Ramos (cell line): ENCODE data around the gene PRKG1.

Experiments used
- in situ Hi-C: fragments of 300-500 bp; cut with MboI; formaldehyde crosslinking; loops from one replicate; pipeline ENCODE4 v1.14.3; 2022; ENCODE audit warnings: low sequenced_read_pairs; ENCODE audit not compliant: unreplicated experiment

Gene PRKG1

DNA sequence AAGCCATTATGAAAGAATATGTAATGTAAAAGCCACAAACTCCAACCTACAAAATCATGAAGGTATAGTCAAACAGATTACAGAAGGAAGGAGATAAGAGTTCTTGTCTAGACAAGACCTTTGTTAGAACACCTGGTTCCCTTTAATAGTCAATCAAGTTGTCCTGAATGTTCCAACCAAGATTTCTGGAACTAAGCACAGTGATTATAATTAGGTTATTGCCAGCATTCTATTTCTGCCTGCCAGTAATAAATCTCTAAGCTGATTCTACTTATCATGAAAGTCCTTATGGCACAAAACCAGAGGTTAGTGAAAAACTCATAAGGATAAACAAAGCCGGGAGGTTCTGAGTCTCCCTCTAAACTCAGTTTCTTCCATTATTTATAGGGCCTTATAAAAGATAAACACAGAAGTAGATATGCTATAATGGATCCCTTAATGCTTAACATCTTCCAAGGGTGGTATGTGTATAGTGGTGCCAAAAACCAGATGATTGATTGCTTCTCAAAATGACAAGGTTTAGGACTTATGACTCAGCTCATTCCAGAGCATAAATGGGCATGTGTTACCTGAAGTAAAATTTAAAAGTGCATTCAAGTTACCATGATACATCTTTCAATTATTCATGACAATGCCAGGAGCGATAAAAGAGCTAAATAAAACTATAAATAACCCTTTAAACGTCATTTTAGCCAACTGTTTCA lies 387.9 kb downstream of the PRKG1 start:
- in situ Hi-C loops: no loop called here

- in situ Hi-C loops: no loop called here
These were observed 394.1 kb downstream of the PRKG1 start for GRCh38 chr10:51468424-51468823.

DNA sequence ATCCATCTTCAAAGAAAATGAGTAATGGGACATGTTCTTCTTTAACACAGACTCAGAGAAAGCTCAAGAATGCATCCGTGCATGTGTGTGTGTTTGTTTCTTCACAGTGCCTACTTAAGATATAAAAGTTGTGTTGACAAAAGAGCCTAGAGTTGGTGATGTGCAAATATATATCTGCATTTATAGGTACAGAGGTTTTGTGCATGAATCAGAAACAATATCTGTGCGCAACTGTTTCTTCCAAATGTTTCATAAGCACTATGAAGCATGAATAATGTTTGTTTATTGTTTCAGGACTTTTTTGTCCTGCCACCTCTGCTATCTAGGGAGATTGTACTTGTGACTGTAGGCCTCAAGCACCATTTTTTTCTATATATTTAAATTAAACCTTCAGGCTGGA lies 395.4 kb downstream of the PRKG1 start:
- in situ Hi-C loops: no loop called here

GRCh38 chr10:51471271-51471670 lies 397.0 kb downstream of the PRKG1 start:
- in situ Hi-C loops: no loop called here

GRCh38 chr10:51472154-51472553 lies 397.9 kb downstream of the PRKG1 start:
- in situ Hi-C loops: no loop called here

GRCh38 chr10:51479711-51480110 lies 405.4 kb downstream of the PRKG1 start:
- in situ Hi-C loops: no loop called here

GRCh38 chr10:51485668-51486067 lies 411.4 kb downstream of the PRKG1 start:
- in situ Hi-C loops: no loop called here

GRCh38 chr10:51487576-51487975 lies 413.3 kb downstream of the PRKG1 start:
- in situ Hi-C loops: no loop called here

DNA sequence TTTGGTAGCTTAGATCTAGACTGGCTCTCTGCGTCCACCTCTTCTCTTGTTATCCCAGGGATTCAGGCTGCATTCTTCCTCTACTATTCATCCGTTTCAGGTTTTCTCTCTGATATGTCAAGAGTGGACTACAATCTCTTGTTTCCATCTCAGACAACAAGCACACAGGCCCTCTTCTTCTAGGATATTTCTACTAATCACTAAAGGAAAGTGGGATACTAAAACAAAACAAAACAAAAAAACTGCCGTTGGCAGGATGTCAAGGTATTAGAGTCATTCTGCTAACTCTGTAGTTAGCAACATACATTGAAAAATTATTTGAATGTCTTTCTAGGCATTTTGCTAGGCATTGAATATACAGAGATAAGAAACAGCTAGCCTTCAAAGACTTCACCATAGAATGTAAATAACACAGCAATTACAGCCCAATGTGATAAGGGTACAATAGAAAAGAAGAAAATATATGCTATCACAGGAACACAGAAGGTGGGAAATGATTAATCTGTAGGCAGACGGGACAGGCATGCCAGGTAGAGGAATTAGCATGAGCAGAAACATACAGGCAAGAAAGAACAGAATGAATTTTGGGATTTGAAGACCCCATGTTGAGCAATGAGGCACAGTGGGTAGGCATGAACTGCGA lies 414.6 kb downstream of the PRKG1 start:
- in situ Hi-C loops: no loop called here

DNA sequence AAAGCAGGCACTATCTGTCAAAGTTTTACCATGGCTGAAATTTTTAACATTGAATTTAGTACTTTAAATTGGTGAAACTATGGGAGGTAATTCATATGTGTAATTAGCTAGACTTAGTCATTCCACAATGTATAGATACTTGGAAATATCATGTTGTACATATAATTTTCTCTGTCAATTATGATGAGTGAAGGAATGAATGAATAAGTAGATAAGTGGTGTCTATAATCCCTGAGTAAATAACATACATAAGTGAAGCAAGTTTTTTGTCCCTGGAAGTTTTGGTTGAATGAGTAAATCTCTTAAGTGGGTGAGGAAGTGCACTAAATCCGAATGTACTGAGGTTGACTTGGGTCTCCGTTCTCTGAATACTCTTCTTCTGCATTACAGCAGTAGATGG lies 424.1 kb downstream of the PRKG1 start:
- in situ Hi-C loops: no loop called here

- in situ Hi-C loops: no loop called here
These were observed 427.1 kb downstream of the PRKG1 start for GRCh38 chr10:51501396-51501795.

GRCh38 chr10:51502124-51502523 lies 427.8 kb downstream of the PRKG1 start:
- in situ Hi-C loops: no loop called here

- in situ Hi-C loops: no loop called here
These were observed 429.1 kb downstream of the PRKG1 start for GRCh38 chr10:51503378-51503777.

DNA sequence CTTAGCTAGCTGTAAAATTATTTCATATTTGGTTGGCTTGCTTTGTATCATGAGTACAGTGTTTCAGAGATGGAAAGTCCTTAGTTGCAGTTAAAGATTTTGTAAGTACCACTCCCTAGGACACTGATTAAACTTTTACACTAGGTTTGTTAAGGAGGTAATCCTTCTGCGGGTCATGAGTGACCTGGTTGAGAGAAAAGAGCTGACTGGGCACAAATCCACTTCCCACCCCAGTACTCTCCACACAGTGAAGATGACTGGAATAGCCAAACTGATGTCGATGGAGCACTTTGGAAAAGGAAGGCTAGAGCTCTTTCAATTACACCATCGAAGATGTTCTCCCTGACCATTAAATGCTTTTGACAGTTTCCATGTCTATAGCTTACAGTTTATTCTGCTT lies 433.2 kb downstream of the PRKG1 start:
- in situ Hi-C loops: no loop called here

- in situ Hi-C loops: no loop called here
These were observed 433.9 kb downstream of the PRKG1 start for GRCh38 chr10:51508156-51508555.

- in situ Hi-C loops: no loop called here
These were observed 435.9 kb downstream of the PRKG1 start for GRCh38 chr10:51510231-51510630.

- in situ Hi-C loops: no loop called here
These were observed 447.3 kb downstream of the PRKG1 start for GRCh38 chr10:51521605-51522004.

DNA sequence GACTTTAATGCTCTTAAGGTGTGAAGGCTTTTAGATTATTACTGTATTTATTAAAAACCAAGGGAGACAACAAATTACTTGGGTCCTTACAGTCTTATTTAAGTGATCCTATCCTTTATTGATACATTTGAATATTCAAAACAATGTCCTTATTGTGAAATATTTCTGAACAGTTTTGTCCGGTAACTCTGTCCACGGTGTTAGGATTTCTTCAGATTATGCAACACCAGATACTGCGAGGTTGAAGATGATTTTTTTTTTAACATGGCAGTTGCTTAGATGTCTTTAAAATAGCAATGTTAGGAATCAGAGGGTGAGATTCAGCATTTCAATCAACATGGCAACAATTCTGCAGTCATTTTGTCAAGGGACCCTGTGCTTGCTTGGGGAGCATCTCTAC lies 448.6 kb downstream of the PRKG1 start:
- in situ Hi-C loops: no loop called here

- in situ Hi-C loops: no loop called here
These were observed 449.2 kb downstream of the PRKG1 start for GRCh38 chr10:51523440-51523839.

- in situ Hi-C loops: no loop called here
These were observed 449.8 kb downstream of the PRKG1 start for GRCh38 chr10:51524041-51524440.

DNA sequence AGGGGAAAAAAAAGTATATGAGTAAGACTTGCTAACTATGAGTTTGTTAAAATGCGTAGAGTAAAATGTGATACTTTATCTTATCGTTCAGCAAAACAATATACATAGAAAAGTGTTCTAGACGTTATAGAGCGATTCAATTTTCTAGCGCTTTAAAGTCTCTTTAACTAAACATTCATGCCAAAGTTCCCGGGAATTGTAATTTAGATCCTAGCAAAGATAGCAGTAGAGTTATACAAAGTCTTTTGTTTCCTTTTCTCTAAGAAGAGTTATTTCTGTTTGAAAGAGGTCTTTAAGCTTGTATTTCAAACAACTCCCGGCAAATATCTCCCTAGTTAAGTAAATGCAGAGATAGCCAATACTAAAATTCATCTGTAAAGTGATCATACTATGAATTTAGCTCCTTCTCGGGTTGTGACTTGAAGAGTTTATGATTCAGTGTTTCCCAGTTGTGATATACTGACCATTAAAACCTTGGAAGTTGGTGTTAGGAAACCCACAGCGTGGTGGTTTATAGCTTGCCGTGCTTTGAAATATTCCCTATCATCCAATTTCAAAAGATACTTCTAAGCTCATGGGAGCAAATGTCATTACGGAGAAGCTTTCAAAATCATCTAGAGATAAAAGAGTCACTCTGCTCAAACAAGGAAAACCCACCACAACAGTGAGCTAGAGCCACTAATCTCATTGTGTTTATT lies 453.4 kb downstream of the PRKG1 start:
- in situ Hi-C loops: no loop called here

- in situ Hi-C loops: no loop called here
These were observed 454.2 kb downstream of the PRKG1 start for GRCh38 chr10:51528527-51528926.
